GM12801 (cell line): ENCODE results near the gene RAB38.

ENCODE experiments used
- TF ChIP-seq, protein P1 (sequence below): IDR thresholded peaks from one replicate; pipeline ENCODE4 v1.5.1; 2011; ENCODE audit warnings: control low read depth; ENCODE audit not compliant: insufficient read length; ENCODE audit errors: extremely low read depth

The RAB38 gene

DNA sequence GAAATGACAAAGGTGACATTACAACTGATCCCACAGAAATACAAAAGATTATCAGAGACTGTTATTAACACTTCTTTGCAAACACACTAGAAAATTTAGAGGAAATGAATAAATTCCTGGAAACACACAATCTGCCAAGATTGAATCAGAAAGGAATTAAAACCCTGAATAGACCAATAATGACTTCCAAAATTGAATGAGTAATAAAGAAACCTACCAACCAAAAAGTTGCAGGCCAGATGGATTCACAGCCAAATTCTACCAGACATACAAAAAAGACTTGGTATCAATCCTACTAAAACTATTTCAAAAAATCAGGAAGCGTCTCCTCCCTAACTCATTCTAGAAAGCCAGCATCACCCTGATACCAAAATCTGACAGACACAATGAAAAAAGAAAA, 17.2 kb downstream of the RAB38 start:
- TF ChIP-seq, protein P1, sequence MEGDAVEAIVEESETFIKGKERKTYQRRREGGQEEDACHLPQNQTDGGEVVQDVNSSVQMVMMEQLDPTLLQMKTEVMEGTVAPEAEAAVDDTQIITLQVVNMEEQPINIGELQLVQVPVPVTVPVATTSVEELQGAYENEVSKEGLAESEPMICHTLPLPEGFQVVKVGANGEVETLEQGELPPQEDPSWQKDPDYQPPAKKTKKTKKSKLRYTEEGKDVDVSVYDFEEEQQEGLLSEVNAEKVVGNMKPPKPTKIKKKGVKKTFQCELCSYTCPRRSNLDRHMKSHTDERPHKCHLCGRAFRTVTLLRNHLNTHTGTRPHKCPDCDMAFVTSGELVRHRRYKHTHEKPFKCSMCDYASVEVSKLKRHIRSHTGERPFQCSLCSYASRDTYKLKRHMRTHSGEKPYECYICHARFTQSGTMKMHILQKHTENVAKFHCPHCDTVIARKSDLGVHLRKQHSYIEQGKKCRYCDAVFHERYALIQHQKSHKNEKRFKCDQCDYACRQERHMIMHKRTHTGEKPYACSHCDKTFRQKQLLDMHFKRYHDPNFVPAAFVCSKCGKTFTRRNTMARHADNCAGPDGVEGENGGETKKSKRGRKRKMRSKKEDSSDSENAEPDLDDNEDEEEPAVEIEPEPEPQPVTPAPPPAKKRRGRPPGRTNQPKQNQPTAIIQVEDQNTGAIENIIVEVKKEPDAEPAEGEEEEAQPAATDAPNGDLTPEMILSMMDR, result no peak

DNA sequence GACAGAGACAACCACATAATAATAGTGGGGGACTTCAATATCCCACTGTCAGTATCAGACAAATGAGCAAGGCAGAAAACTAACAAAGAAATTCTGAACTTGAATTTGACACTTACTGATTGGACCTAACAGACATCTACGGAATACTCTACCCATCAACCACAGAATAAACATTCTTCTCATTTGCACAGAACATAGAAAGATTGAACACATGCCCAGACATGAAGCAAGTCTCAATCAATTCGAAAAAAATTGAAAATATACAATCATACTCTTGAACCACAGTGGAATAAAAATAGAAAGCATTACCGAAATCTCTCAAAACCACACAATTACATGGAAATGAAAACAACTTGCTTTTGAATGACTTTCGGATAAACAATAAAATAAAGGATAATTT, 17.9 kb downstream of the RAB38 start:
- TF ChIP-seq, protein P1, result no peak

DNA sequence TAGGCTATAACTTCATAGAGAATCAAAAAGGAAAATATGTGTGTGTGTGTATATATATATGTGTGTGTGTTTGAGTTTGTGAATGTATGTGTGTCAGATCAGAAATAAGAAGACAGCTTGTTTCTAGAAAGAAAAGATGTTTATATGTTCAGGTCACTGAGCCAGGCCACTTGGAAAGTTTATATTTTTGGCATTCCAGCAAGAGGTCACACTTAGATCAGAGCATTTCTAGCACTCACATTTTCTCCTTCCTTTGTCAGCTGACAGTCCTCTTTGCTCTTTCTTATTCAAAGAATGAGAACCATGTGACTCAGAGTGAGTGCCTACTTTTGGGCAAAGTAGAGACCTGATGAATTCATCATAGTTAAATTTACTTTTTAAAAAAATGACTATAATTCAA, 22.9 kb downstream of the RAB38 start:
- TF ChIP-seq, protein P1, result no peak

DNA sequence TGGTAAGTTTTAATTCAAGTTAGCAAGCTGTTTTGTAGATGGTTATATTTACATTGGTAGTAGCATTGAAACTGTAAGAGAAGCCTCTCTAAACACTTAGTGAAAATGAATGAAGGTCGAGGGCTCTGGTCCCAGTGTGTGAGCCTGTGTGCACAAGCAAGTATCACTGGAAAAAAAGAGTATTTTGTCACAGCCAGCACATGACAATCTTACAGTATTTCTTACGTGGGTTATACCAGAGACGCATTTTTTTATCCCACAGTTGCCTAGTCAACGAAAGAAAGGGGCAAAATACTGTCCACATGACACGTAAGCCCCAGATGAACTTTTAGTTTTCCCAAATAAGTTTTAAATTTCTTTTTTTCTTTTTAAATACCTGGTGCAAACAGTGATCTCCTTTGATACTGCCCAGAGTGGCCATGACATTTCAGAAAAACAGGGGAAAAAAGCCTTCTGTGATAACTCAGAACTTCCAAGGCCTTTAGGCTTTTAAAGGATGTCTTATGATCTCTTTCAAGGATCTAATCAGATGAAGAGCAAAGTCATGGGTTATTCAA, 23.5 kb downstream of the RAB38 start:
- TF ChIP-seq, protein P1, result no peak

DNA sequence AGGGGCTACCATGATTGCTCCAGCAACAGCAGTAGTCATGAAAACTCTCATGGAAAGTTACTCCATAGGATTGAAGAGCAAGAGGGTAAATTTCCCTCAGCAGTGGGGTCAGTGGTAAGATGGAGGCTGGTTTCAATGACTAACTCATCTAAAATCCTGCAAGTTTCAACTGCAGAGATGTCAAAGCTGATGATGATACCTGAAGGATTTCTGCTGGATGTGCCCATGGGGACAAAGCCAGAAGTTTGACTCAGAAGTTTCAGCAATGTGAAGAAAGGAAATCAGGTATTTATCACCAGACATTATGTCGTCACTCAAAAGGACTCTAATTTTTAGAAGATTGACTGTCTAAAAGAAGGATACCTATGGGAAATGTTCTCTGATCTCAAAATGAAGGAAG, 29.1 kb downstream of the RAB38 start:
- TF ChIP-seq, protein P1, result no peak

DNA sequence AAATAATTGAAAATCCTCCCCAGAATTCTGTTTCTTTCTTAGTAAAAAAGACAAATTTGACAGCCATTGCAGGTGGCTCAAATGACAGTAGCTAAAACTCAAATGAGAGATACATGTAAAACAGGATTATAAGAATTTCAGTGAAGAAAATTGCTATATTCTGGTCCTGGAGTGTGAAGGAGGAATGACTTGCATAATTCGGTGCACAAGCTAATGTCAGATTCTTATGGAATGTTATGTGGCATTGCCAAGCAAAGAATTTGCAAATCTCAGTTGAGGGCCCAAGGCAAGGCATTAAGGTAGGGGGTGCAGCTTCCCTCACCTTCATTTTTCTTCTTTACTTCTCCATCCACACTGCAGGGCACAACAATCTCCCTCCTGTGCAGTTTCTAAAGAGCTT, 35.4 kb downstream of the RAB38 start:
- TF ChIP-seq, protein P1, result no peak

DNA sequence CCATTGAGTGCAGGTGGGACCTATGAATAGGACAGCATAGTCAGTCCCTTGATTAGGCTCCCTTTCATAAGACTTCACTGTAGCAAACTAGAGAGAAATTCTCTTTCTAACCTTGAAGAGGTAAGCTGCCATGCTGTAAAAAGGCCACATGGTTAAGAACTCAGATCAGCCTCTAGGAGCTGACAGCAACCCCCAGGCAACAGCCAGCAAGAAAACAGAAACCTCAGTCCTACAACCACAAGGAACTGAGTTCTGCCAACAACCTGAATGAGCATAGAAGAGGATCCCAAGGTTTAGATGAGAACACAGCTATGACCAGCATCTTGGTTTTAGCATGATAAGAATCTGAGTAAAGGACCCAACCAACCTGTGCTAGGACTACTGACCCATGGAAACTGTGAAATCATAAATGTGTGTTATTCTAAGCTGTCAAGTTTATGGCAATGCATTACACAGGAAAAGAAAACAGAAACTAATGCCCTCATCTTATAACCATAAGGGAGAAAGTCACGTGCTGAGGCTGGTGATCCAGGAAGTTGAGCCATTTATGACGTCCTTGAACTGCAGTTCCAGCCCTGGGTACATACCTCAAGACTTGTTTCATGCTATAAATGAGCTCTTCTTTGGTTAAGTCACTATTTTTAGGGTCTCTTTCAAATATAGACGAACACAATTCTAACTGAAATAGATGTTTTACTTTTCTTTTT, 43.3 kb downstream of the RAB38 start:
- TF ChIP-seq, protein P1, result no peak

DNA sequence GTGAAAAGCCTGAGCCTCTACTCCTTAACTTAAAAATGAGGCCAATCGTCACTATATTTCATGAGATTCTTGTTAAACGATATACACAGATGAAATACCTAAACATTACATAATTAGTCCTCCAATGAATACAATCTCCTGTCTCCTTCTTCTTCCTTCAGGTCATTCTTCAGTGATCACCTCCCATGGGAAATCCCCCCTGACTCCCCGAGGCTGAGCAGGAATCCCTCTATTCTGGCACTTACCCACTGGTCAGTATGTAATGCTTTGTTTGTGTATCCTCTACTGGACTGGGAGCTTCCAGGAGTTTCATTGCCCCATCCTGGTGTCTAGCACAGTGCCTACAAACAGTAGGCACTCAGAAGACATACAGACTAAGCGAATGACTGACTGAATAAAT, 52.3 kb downstream of the RAB38 start:
- TF ChIP-seq, protein P1, result no peak
